K562 (cell line): ENCODE measurements around the gene PROKR1. TPM values are rescaled to one million over a fixed set of nuclear protein-coding genes. Genes with fewer than 3 reads are reported as not detected.

Source experiments
- ATAC-seq: fragments of 200-7000 bp; cut with Tn5 transposase; 3 replicates; pipeline ENCODE4 v1.9.1; 2020; ENCODE audit warnings: moderate library complexity
- BruUV-seq: library from RNA; stranded (reverse); fragments of 400-500 nt; replicated peaks from 2 replicates; lab custom pipeline; 2021; lab: Mats Ljungman, UMichigan
- CTCF ChIA-PET: fragments of 300-600 bp; formaldehyde crosslinking; extraction: SDS; loops from one replicate; lab custom pipeline; 2021; ENCODE audit warnings: low intra/inter-chr PET ratio; lab: Yijun Ruan, JAX
- POLR2A ChIA-PET: fragments of 300-600, 350-650 bp; sonication (Branson Sonifier 250); formaldehyde crosslinking; extraction: SDS; loops from one replicate; lab custom pipeline; 2021; ENCODE audit warnings: antibody characterized with exemption, inconsistent platforms; lab: Yijun Ruan, JAX
- DNase-seq, 4 experiments: peaks; one replicate each; pipeline versions ENCODE4 v3.0.0 to v3.0.0-alpha.2; 2011 to 2018; ENCODE audit warnings: low spot score in 3 of 4, mixed read lengths in 3 of 4; ENCODE audit errors: extremely low read depth in 1 of 4
- FAIRE-seq: peaks from 2 replicates; lab custom pipeline; 2011; peaks lifted over from hg19 to GRCh38; lab: Jason Lieb, UNC
- H2AFZ ChIP-seq: 2 replicates; pipeline ENCODE4 v1.6.0; 2011; ENCODE audit warnings: low read depth, low read length, control low read depth, inconsistent platforms
- H3K27ac ChIP-seq: fragments of 200-600 bp; 3 replicates; pipeline ENCODE4 v1.8.0; 2011; ENCODE audit warnings: low read depth, mild to moderate bottlenecking, control low read depth, inconsistent platforms, low read length, moderate library complexity, mixed read lengths; ENCODE audit errors: extremely low read depth
- H3K27me3 ChIP-seq, 2 experiments: fragments of 300-600 bp in 1 of 2; 2 replicates in 1 of 2; 3 replicates in 1 of 2; pipeline versions ENCODE4 v1.6.0 to v1.8.0; 2011; ENCODE audit warnings: inconsistent platforms in 2 of 2, low read length in 2 of 2, mild to moderate bottlenecking in 1 of 2, mixed read lengths in 1 of 2, moderate library complexity in 1 of 2; ENCODE audit not compliant: control insufficient read depth in 2 of 2, insufficient read depth in 2 of 2
- H3K36me3 ChIP-seq: fragments of 300-600 bp; 3 replicates; pipeline ENCODE4 v1.8.0; 2011; ENCODE audit warnings: mild to moderate bottlenecking, low read length, inconsistent platforms; ENCODE audit not compliant: control insufficient read depth, insufficient read depth
- H3K4me1 ChIP-seq, 2 experiments: fragments of 200-600 bp in 1 of 2; replicated peaks in 1 of 2; 2 replicates in 1 of 2; 3 replicates in 1 of 2; pipeline versions ENCODE4 v1.5.1 to v1.8.0; 2011; ENCODE audit warnings: inconsistent platforms in 2 of 2, low read length in 2 of 2, mild to moderate bottlenecking in 1 of 2, mixed read lengths in 1 of 2, moderate library complexity in 1 of 2; ENCODE audit not compliant: control insufficient read depth in 2 of 2, insufficient read depth in 2 of 2
- H3K4me2 ChIP-seq: 2 replicates; pipeline ENCODE4 v1.6.1; 2011; ENCODE audit warnings: low read length, control low read depth, inconsistent platforms, mixed read lengths; ENCODE audit not compliant: insufficient read depth
- H3K4me3 ChIP-seq: fragments of 200-600 bp; sonication (generic), shearing (Covaris generic); 2 replicates; pipeline ENCODE4 v1.5.1; 2016; ENCODE audit warnings: control low read depth, inconsistent platforms
- H3K79me2 ChIP-seq: fragments of 200-600 bp; 3 replicates; pipeline ENCODE4 v1.8.0; 2011; ENCODE audit warnings: low read length, inconsistent platforms; ENCODE audit not compliant: control insufficient read depth, insufficient read depth
- H3K9ac ChIP-seq, 2 experiments: 2 replicates each; pipeline versions ENCODE4 v1.6.0 to v1.6.1; 2011; ENCODE audit warnings: low read depth in 2 of 2, low read length in 2 of 2, control low read depth in 1 of 2, inconsistent platforms in 1 of 2, mild to moderate bottlenecking in 1 of 2, mixed read lengths in 1 of 2; ENCODE audit not compliant: insufficient read depth in 1 of 2
- H3K9me1 ChIP-seq: one replicate; pipeline ENCODE4 v1.6.0; 2011; ENCODE audit warnings: inconsistent platforms, mild to moderate bottlenecking, low read length, moderate library complexity; ENCODE audit not compliant: control insufficient read depth, insufficient read depth
- H3K9me3 ChIP-seq: replicated peaks from 2 replicates; pipeline ENCODE4 v1.5.1; 2011; ENCODE audit warnings: low read depth, low read length, inconsistent platforms; ENCODE audit not compliant: control insufficient read depth, insufficient read depth
- H4K20me1 ChIP-seq: replicated peaks from 2 replicates; pipeline ENCODE4 v1.6.1; 2011; ENCODE audit warnings: low read length, inconsistent platforms, mixed read lengths; ENCODE audit not compliant: control insufficient read depth, insufficient read depth
- DEAF1 ChIP-seq: fragments of 450-650 bp; formaldehyde crosslinking; IDR thresholded peaks from 2 replicates; pipeline ENCODE4 v1.4.0; 2020; ENCODE audit warnings: mild to moderate bottlenecking, moderate library complexity
- EHMT2 ChIP-seq: fragments of 450-650 bp; IDR thresholded peaks from 2 replicates; pipeline ENCODE4 v1.6.1; 2018; ENCODE audit warnings: antibody characterized with exemption
- FIP1L1 ChIP-seq: fragments of 200-400 bp; formaldehyde crosslinking; IDR thresholded peaks from 2 replicates; pipeline ENCODE4 v1.6.1; 2018; ENCODE audit warnings: mild to moderate bottlenecking, low read depth, low read length; ENCODE audit not compliant: poor library complexity, severe bottlenecking
- KLF6 ChIP-seq: fragments of 250-450 bp; sonication (Bioruptor Pico); IDR thresholded peaks from 2 replicates; pipeline ENCODE4 v1.4.0; 2020; ENCODE audit warnings: mild to moderate bottlenecking, moderate library complexity, borderline replicate concordance
- NFATC3 ChIP-seq: fragments of 450-650 bp; IDR thresholded peaks from 2 replicates; pipeline ENCODE4 v1.6.1; 2017; ENCODE audit warnings: mild to moderate bottlenecking
- RNF219 ChIP-seq: fragments of 250-450 bp; sonication (Bioruptor Pico); IDR thresholded peaks from 2 replicates; pipeline ENCODE4 v1.5.0; 2022; ENCODE audit warnings: mild to moderate bottlenecking
- SLC30A9 ChIP-seq: fragments of 250-450 bp; sonication (Bioruptor Pico); IDR thresholded peaks from 2 replicates; pipeline ENCODE4 v1.8.0; 2022; ENCODE audit warnings: mild to moderate bottlenecking, moderate library complexity
- TFAM ChIP-seq: fragments of 250-450 bp; sonication (Bioruptor Pico); conservative IDR thresholded peaks from 2 replicates; pipeline ENCODE4 v1.5.0; 2021; ENCODE audit warnings: mild to moderate bottlenecking, moderate library complexity
- ZHX1 ChIP-seq: fragments of 150-350 bp; conservative IDR thresholded peaks from 2 replicates; pipeline ENCODE4 v1.6.1; 2014; ENCODE audit warnings: low read length
- ZNF449 ChIP-seq: fragments of 250-450 bp; sonication (Bioruptor Pico); IDR thresholded peaks from 2 replicates; pipeline ENCODE4 v1.8.0; 2022; ENCODE audit warnings: moderate library complexity, mild to moderate bottlenecking, inconsistent platforms
- ZNF76 ChIP-seq: fragments of 250-450 bp; sonication (Bioruptor Pico); IDR thresholded peaks from 2 replicates; pipeline ENCODE4 v1.4.0; 2020; ENCODE audit warnings: mild to moderate bottlenecking, moderate library complexity, borderline replicate concordance
- in situ Hi-C: fragments of 300-500 bp; cut with MboI; formaldehyde crosslinking; loops from 4 replicates; pipeline ENCODE4 v1.15.0; 2018; ENCODE audit warnings: inconsistent platforms, mixed read lengths
- intact Hi-C: fragments of 100-400 bp; cut with micrococcal nuclease; formaldehyde crosslinking; loops from 2 replicates; pipeline ENCODE4 v1.14.2; 2022
- polyA plus RNA-seq, 8 experiments: library from polyadenylated mRNA; depleted of rRNA in 4 of 8; stranded (reverse) in 5 of 8; unstranded in 3 of 8; fragments of >200 nt; fragmentation: Nextera tagmentation in 2 of 8; fragmentation: Illumina TruSeq in 1 of 8; extraction: Ambion mirVana in 2 of 8; extraction: Trizol in 1 of 8; gene quantifications; 2 replicates each; pipeline versions ENCODE4 v1.2.1 to v1.2.3, GENCODE V29; 2011 to 2014; ENCODE audit warnings: inconsistent platforms in 1 of 8, missing spikeins in 1 of 8
- total RNA-seq, 7 experiments: library from RNA; depleted of rRNA in 6 of 7; stranded (reverse); fragments of >200 nt in 6 of 7; fragmentation: Illumina TruSeq in 2 of 7; extraction: Trizol in 2 of 7; gene quantifications; 2 replicates each; pipeline versions ENCODE4 v1.2.1 to v1.2.3, GENCODE V29; 2011 to 2021; ENCODE audit warnings: low replicate concordance in 1 of 7

The PROKR1 gene
- total and polyA plus RNA-seq, 9 of the 15 experiments (the other 6 are each of a cell fraction or from before 2014, with no cell fraction given) = 0.01 to 0.18 (median 0.09) TPM; not detected in 1

DNA sequence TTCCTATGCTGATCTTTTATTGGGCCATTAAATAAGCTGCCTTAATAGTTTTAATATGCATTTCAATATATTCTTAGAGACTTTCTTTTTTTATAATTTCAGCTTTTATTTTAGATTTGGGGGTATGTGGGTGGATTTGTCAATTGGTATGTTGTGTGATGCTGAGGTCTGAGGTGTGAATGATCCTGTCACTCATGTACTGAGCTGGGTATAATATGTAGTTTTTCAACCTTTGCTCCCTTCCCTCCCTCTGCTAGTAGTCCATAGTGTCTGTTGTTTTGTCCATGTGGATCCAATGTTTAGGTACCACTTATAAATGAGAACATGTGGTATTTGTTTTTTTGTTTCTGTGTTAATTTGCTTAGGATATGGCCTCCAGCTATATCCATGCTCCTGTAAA, 35.5 kb upstream of the PROKR1 start:
- no peak overlapping the region for H2AFZ ChIP-seq
- H3K4me1 ChIP-seq = peaks cover 0 to 10% of the 10 kb centered on the region in 2 experiments; a peak in 3 of 5 replicates
- no TSS peak for BruUV-seq
- H3K9me3 ChIP-seq = no peaks in the 10 kb centered on the region; the same call in 1 of the 2 replicates
- POLR2A ChIA-PET = interaction anchor here (0.7 kb wide), 1 partner anchor 133 kb away, joined by 3 read pairs; no protein-coding TSS in a partner anchor
- intact Hi-C loops = no loop called here
- H3K27me3 ChIP-seq = no peaks in the 10 kb centered on the region
- no peak overlapping the region for H3K4me2 ChIP-seq
- H3K4me3 ChIP-seq = no peak overlapping the region
- no peaks in the 10 kb centered on the region for H3K79me2 ChIP-seq
- H3K27ac ChIP-seq = no peak overlapping the region
- no peak overlapping the region for H3K9ac ChIP-seq
- CTCF ChIA-PET = no interaction called here
- no peaks in the 10 kb centered on the region for H3K36me3 ChIP-seq
- TF ChIP-seq NFATC3 (no peak), ZNF76 (CRISPR knock-in tag) (no peak), TFAM (no peak), SLC30A9 (CRISPR knock-in tag) (no peak), FIP1L1 (no peak), KLF6 (no peak), ZNF449 (CRISPR knock-in tag) (no peak), DEAF1 (CRISPR knock-in tag) (no peak), ZHX1 (no peak), RNF219 (CRISPR knock-in tag) (no peak), EHMT2 (no peak)
- in situ Hi-C loops = no loop called here
- no peaks in the 10 kb centered on the region for H3K9me1 ChIP-seq
- ATAC-seq = no peak
- DNase-seq = no peak
- no peaks in the 10 kb centered on the region for H4K20me1 ChIP-seq
- FAIRE-seq = no peak
